Measurements from ENCODE around the gene RSPH3.
A peak's percentile ranks its signal among the peaks of the same experiment; 100 is the strongest.
"Not testable (repeated sequence)": the region's sequence is repeated elsewhere in the genome, so short reads cannot be mapped to it uniquely, and the experiment has no call there.

Gene RSPH3, protein sequence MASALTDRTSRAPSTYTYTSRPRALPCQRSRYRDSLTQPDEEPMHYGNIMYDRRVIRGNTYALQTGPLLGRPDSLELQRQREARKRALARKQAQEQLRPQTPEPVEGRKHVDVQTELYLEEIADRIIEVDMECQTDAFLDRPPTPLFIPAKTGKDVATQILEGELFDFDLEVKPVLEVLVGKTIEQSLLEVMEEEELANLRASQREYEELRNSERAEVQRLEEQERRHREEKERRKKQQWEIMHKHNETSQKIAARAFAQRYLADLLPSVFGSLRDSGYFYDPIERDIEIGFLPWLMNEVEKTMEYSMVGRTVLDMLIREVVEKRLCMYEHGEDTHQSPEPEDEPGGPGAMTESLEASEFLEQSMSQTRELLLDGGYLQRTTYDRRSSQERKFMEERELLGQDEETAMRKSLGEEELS

DNA sequence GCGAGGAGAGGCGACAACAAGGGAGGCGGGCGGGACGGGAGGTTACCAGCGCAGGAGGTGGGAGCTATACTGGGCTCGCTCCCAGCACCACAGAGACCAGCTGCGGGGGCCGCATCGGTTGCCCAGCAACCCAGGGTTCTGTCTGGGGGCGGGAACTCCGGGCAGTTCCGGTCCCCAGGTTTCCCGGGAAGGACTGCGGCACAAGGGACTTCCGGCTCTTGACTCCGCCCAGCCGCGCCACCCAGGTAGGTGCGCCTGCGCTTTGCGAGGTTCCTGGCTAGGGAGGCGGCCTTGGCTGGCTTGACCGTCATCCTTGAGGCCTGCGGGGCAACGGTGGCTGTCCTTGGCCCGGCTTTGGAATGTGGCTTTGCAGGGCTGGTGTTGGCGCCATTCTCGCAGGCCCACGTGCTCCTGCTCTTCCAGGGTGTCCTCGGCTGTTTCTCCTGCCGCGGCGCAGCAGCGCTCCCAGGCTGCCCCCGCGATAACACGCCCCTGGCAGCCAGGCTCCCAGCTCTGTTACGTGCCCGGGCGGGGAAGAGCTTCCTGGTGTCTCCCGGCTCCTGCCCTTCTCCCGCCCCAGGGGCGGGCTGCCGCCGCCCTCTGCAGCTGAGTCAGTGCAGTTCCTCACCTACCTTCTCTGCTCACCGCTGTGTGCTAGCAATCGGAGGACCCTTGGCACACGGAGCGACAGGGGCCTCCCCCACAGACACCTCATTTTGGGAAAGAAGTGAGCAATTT is at the start of gene RSPH3:
Gene RSPH3 (minus strand): TSS at position 537 of the 738 bp plus-strand sequence. CDS start 652 bp downstream, outside the sequence.
- peak; percentile 94 for DNase-seq

DNA sequence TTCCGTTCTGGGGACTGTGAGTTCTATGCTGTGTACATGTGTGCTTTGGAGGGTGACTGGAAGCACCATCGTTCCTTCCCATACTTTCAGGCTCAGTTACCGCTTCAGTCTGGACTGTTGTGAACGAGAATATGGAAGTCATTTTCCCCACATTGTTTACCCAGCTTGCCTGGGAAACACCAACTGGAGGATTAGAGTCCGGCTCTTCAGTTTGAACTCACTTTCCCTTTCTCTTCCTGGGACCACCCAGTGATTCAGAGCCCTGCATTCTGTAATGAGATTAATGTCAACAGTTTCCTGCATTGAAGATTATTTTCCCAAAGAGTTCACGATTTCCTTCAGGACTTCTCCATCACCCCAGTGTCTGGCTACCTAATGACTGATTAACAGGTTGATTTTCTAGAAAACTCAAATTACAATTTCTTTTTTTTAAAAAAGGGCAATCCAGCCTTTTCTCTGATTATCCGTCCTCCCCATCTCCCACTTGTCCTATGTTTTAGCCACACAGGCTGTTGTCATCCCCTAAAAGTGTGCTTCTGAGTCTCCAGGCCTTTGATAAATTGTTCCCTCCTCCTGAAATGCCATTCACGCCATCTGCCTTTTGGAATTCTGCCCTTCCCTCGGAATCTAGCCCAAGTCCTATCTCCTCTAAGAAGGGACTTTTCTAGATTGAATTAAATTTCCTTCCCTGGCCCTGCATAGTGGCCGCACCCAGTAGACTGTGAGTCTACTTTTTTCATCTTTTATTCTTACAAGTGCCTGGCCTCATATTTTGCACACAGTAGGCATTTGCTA is 48.1 kb upstream of the RSPH3 start:
- DNase-seq: no peak

DNA sequence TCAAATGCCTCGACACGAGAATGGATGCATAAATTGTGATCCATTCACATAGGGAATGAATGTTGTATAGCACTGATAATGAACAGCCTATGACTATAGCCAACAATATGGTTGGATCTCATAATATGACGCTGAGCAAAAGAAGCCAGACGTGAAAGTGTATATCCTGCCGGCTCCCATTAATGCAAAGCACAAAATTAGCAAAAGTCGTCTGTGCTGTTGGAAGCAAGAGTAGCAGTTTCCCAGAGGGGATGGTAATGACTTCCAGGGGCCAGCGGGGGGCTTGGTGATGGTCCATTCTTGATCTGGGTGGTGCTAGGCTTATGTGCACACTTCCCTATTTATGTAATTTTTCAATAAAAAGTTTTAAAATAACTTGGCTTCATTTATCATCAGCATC is 45.8 kb upstream of the RSPH3 start:
- DNase-seq: no peak

GRCh38 chr6:159044899-159045727 is 45.1 kb upstream of the RSPH3 start, which contains the start of gene TAGAP:
Gene TAGAP (minus strand): TSS chr6:159044991. CDS start chr6:159044146, 845 bp downstream.
- peak; percentile 77 for DNase-seq

- DNase-seq: no peak
These were observed 43.9 kb upstream of the RSPH3 start for GRCh38 chr6:159043947-159044346.

DNA sequence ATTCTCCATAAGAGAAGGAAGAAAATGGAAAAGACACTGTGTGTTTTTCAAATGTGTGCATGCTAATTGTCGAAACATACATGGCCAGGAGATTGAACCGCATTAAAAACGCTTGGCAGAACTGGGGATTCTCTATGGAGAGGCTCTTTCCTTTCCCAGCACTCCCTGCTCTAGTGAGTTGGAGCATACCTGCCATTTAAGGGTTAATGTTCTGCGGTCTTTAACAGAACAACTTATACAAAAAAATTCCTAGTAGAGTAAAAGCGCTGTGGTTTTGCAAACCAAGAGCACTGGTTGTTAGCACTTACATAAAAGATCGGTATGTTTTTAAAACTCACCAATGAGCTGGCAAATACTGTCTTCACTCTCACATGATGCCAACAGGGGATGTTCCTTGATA is 43.2 kb upstream of the RSPH3 start:
- DNase-seq: no peak

GRCh38 chr6:159042826-159043181 is 42.8 kb upstream of the RSPH3 start:
- DNase-seq: no peak

DNA sequence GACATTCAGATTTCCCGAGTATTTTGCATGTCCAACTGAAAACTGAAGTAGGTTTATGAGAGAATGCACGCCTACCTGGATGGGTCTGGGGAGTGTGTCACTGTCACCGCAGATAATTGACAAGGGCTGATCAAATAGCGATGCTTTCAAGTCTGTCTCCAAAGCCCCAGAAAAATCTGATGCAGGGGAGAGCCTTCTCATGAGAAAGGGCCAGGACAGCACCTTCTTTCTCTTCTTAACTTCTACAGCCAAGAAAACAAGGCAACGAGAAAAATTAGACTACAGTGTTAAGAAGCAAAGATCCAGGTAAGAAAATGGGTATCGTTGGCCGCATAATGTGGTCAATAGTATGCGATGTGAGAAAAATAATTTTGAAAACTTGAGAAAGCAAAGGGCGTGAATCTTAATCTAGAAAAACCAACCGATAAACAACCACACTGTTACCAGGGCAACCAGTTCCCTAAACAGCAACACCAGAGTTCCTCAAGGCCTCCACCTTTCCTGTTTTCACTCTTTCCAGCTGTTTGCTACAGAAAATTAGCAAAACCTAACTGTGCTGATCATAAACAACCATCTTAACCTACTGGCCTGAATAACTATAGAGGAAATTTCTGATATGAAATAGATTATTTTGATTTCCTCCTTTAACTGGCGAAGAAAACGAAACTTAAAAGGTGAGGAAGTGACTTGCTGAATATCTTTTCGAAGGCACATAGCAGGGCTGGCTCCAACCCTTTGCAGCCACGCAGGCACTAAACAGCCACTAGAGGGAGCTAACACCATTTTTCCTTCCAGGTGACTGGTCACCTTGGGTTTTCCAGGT is 42.2 kb upstream of the RSPH3 start:
- DNase-seq: peak; percentile 71

DNA sequence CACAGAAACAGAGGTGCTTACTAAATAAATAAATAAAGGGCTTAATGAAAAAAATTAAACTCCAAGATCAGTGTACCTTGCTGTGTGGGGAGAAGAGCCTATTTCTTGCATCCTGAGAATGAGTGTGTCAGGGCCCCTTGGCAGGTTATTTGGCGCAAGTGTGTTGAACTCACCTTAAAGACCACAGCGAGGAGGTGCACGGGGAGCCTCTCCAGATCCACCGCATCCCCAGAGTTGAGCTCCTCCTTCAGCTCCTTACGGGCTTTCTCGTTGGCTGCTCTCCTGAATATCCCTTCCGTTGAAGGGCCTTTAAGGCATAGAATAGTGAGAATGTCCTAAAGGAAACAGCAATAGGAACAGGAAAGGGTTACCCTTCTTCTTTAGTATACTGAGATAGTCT is 41.2 kb upstream of the RSPH3 start:
- DNase-seq: no peak

DNA sequence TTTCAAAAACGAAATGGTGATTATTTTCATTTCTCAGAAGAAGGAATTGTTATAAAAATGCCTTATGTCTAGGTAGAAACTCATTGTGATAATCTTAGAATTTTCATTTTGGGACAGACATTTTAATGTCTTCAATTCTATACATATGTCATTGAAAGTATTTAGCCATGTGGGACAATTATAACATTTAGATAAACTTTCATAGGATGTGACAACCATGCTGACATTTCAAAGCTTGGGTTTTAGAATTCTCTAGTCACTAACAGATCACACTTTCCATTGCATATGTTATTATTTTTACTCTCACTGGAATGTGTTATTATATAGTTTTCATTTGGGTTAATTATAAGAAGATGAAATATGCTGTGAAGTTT is 39.9 kb upstream of the RSPH3 start:
- no peak for DNase-seq

DNA sequence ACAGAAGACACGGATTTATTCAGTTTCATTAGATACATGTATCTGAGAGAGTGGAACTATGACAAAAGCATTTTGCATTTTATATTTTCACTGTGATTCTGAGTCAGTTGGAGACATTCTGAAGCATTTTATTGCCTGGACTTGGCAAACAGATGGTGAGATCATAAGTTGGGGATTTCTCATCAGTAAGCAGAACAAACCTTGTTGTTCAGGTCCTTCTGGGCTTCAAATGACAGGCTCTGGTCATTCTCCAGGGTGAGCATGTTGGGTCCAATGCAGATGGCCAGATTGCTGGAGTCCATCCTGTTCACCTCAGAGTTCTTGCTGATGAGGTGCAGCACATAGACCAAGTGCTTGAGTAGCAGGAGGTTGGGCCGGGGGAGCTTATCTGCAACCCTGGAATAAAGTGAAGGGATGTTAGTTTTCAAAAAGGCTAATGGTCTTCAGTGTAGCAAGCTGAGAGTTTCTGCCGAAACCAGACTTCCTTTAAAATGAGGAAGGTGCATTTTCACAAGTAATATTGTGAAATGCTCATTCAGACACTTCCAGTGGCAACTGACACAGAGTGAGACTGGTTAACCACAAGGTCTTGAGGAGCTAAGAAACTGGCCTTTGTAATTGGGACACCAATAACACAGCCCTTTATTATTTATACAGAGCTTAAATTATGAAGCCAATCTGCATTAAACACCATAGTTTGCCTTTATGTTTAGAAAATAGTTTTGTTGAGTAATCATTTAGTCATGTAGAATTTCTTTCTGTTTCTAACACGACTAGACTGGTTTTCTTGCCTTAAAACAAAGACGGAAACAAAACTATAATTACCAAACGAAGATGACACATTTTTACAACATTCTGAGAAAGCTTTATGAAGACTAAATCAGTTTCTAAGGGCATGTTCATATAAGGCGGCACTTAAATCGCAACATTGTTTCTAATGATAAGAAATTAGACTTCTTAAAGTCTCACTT is 39.2 kb upstream of the RSPH3 start:
- DNase-seq: peak; percentile 48

DNA sequence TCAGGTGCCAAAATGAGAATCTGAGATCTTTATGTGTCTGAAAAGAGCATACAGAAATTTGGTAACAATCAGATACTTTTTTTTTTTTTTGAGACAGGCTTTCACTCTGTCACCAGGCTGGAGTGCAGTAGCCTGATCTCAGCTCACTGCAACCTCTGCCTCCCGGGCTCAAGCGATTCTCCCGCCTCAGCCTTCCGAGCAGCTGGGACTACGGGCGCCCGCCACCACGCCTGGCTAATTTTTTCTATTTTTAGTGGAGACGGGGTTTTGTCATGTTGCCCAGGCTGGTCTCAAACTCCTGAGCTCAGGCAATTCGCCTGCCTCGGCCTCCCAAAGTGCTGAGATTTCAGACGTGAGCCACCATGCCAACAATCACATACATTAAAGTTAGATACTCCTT is 38.3 kb upstream of the RSPH3 start:
- not testable (repeated sequence) for DNase-seq

DNA sequence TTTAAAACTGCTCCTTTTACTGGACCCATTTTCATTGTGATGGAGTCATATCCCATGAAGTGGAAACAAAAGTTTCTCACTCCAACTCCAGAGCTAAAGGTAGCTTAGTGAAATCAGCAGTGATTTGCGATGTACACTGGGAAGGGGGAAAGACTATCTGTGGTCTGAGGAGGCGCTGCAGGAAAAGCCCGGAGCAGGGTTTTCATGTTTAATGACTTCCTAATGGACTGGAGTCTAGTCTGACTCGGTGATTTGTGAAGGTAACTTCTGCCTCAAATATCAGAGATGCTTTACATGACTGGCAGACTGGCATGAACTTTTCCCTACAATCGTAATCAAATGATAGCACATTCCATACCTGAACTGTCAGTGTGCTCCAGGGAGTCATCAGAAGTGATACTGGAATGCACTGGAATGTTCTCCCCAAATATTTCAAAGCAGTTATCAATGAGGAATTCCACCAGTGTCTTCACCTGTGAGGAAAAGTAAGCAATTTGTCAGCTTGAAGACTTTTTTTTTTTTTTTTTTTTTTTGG is 37.8 kb upstream of the RSPH3 start:
- no peak for DNase-seq

GRCh38 chr6:159036673-159037072 is 36.7 kb upstream of the RSPH3 start:
- no peak for DNase-seq

DNA sequence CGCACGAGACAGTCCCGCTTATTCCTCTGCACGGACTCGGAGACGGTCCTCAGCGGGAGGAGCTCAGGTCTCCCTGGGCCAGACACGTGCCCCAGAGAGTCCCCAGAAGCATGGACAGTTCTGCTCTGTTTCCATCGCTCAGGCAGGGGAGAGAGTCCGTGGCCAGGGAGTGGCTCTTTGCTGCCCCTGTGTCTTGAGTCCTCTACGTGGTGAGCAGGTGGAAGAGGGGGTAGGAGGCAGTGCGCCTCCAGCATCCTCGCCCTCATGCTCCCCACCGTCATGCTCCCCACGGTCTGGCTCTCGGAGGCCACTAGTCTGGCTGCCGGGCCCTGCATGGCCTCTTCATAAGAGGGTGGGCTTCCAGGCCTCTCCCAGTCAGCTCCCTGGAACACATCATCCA is 35.9 kb upstream of the RSPH3 start:
- no peak for DNase-seq

DNA sequence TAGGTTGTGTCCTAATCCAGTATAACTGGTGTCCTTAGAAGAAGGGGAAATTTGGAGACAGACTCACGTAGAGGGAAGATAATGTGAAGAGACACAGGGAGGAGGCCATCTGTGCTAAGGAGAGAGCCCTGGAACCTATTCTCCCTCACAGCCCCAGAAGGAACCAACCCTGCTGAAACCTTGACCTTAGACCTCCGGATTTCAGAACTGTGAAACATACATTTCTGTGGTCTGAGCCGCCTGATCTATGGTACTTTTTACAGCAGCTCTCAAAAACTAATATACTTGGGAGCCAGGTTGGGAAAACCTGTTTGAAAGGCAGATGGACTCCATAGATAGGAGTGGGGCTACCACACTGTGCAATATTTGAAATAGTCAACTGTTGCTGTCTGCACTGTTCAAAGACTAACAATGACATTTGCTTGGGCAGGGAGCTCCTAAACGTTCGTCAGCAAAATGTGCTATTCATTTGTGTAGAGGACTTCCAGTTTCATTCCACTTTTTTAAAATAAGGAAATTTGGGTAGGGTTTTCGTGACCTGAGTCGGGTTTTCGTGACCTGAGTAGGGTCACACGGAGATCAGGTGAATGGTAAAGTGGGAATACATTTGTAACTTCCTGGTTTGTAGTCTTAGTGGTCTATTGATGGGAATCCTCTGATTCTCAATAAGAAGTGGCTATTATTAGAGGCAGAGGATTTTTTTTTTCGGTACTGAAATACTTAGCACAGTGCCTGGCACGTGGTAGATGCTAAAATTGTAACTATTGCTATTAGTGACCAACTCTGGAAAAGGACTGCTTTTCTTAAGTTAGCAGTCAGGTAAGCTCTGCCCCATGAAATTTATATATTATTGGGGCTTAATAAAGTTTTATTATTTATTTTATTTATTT is 33.4 kb upstream of the RSPH3 start:
- no peak for DNase-seq

GRCh38 chr6:159031846-159032245 is 31.8 kb upstream of the RSPH3 start:
- no peak for DNase-seq

- DNase-seq: no peak
These were observed 30.2 kb upstream of the RSPH3 start for GRCh38 chr6:159030168-159030567.

DNA sequence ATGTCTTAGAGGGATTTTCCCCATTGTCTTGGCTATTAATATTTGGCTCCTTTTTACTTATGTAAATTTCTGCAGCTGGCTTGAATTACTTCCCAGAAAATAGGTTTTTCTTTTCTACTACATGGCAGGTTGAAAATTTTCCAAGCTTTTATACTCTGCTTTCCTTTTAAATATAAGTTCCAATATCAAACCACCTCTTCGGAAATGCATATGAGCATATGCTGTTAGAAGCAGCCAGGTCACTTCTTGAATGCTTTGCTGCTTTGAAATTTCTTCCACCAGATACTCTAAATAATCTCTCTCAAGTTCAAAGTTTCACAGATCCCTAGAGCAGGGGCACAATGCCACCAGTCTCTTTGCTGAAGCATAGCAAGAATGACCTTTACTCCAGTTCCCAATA is 25.2 kb upstream of the RSPH3 start:
- DNase-seq: not testable (repeated sequence)

Measured in NK-92 treated with Interleukin-12 subunit alpha and Interleukin-12 subunit beta, amount 100 ng/mL, for 24 hours (cell line).